ENCODE results near the gene TBL1X. TPM values are rescaled to one million over a fixed set of nuclear protein-coding genes. Genes with fewer than 3 reads are reported as not detected.

The TBL1X gene
- total and polyA plus RNA-seq, 7 donors = 2.0 to 17.6 (median 7.8) TPM

GRCh38 chrX:9730078-9730477 lies 265.2 kb downstream of the TBL1X start:
- intact Hi-C loops (cut with DNase I) = no loop called here
- no peak overlapping the region for H3K4me3 ChIP-seq
- ATAC-seq (no peak), DNase-seq (no peak)
- H3K4me1 ChIP-seq = no peaks in the 10 kb centered on the region
- WGBS, 3 donors = 61 to 81% (median 66%) methylated on average over 2 to 3 of the region's 3 CpGs
- H3K27me3 ChIP-seq (ENCODE audit: insufficient read depth in 3 of 3, low read length in 2 of 3) = peaks cover 0 to 12% (median 0%) of the 10 kb centered on the region in 3 donors
- peaks cover 16% of the 10 kb centered on the region for H3K9me3 ChIP-seq
- no peak overlapping the region for H3K27ac ChIP-seq
- TF ChIP-seq CTCF (IDR thresholded peaks at IDR 0.05) = no peak
- no peaks in the 10 kb centered on the region for H3K36me3 ChIP-seq (ENCODE audit: insufficient read depth in 1 of 2, low read depth in 1 of 2)

- Histone ChIP-seq H3K27me3 (ENCODE audit: insufficient read depth in 3 of 3, low read length in 2 of 3) (peaks cover 0 to 12% (median 0%) of the 10 kb centered on the region in 3 donors), H3K4me3 (no peak overlapping the region), H3K9me3 (peaks cover 16% of the 10 kb centered on the region), H3K4me1 (no peaks in the 10 kb centered on the region), H3K27ac (no peak overlapping the region), H3K36me3 (ENCODE audit: insufficient read depth in 1 of 2, low read depth in 1 of 2) (no peaks in the 10 kb centered on the region)
- no peak for ATAC-seq
- no peak for DNase-seq
- no peak for TF ChIP-seq CTCF (IDR thresholded peaks at IDR 0.05)
- WGBS, 3 donors = 53 to 90% (median 71%) methylated on average over 1 of the region's 1 CpG
- intact Hi-C loops (cut with DNase I) = no loop called here
Measured at GRCh38 chrX:9730752-9731151, 265.9 kb downstream of the TBL1X start.

- H3K27me3 ChIP-seq (ENCODE audit: insufficient read depth in 3 of 3, low read length in 2 of 3) = peaks cover 0 to 4% (median 0%) of the 10 kb centered on the region in 3 donors
- no peak overlapping the region for H3K4me3 ChIP-seq
- intact Hi-C loops (cut with DNase I) = no loop called here
- WGBS, 3 donors = 61 to 62% (median 61%) methylated on average over 7 of the region's 7 CpGs
- no peaks in the 10 kb centered on the region for H3K4me1 ChIP-seq
- no peak for DNase-seq
- no peak for ATAC-seq
- H3K36me3 ChIP-seq (ENCODE audit: insufficient read depth in 1 of 2, low read depth in 1 of 2) = no peaks in the 10 kb centered on the region
- H3K27ac ChIP-seq = no peak overlapping the region
- no peaks in the 10 kb centered on the region for H3K9me3 ChIP-seq
- no peak for TF ChIP-seq CTCF (IDR thresholded peaks at IDR 0.05)
Measured at GRCh38 chrX:9737363-9737762, 272.5 kb downstream of the TBL1X start.

- ATAC-seq (no peak), DNase-seq (no peak)
- H3K4me1 ChIP-seq = no peaks in the 10 kb centered on the region
- no peaks in the 10 kb centered on the region for H3K36me3 ChIP-seq (ENCODE audit: insufficient read depth in 1 of 2, low read depth in 1 of 2)
- intact Hi-C loops (cut with DNase I) = no loop called here
- H3K9me3 ChIP-seq = no peaks in the 10 kb centered on the region
- H3K4me3 ChIP-seq = no peak overlapping the region
- H3K27me3 ChIP-seq (ENCODE audit: insufficient read depth in 3 of 3, low read length in 2 of 3) = peaks cover 0 to 4% (median 0%) of the 10 kb centered on the region in 3 donors
- no peak for TF ChIP-seq CTCF (IDR thresholded peaks at IDR 0.05)
- WGBS, 3 donors = 12 to 35% (median 13%) methylated on average over 3 of the region's 3 CpGs
- no peak overlapping the region for H3K27ac ChIP-seq
Measured at GRCh38 chrX:9738151-9738550, 273.3 kb downstream of the TBL1X start.

GRCh38 chrX:9739130-9739529 lies 274.3 kb downstream of the TBL1X start:
- 78 to 90% (median 88%) methylated on average over 5 of the region's 5 CpGs for WGBS, 3 donors
- no peaks in the 10 kb centered on the region for H3K36me3 ChIP-seq (ENCODE audit: insufficient read depth in 1 of 2, low read depth in 1 of 2)
- ATAC-seq (no peak), DNase-seq (no peak)
- no peaks in the 10 kb centered on the region for H3K9me3 ChIP-seq
- H3K4me1 ChIP-seq = no peaks in the 10 kb centered on the region
- no peak for TF ChIP-seq CTCF (IDR thresholded peaks at IDR 0.05)
- peaks cover 0 to 4% (median 0%) of the 10 kb centered on the region in 3 donors for H3K27me3 ChIP-seq (ENCODE audit: insufficient read depth in 3 of 3, low read length in 2 of 3)
- H3K27ac ChIP-seq = no peak overlapping the region
- H3K4me3 ChIP-seq = no peak overlapping the region
- intact Hi-C loops (cut with DNase I) = no loop called here
